ENCODE measurements around the gene LHX3. TPM values are rescaled to one million over a fixed set of nuclear protein-coding genes. Genes with fewer than 3 reads are reported as not detected.

Gene LHX3
- total and polyA plus RNA-seq, 2 of the 4 experiments (the other 2 are of a cell fraction) = not detected

DNA sequence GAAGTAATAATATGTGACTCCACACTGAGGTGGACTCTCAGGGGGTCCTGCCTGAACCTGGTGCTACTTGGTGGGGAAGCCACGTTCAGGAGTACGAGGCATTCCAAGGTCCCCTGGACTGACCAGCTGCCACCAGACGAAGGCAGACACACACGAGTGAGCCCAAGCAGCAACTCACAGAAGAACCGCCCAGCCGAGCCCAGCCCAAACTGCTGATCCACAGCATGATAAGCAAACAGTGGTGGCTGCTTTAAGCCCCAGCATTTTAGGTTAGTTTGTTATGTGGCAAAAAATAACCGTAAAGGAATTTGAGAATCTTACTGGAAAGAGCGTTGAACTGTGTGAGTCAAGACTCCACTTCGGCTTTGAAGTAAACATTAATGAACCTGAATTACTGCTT is 8.8 kb upstream of the LHX3 start:
- H4K8ac ChIP-seq (ENCODE audit: low read depth in 2 of 2, low read length in 2 of 2) = no peak overlapping the region
- BruUV-seq (replicated peaks) = no TSS peak
- no peak for DNase-seq
- H2BK15ac ChIP-seq (ENCODE audit: low read depth, low read length) = no peak overlapping the region
- H3K27me3 ChIP-seq (ENCODE audit: control insufficient read depth, insufficient read depth, low read length) = no peaks in the 10 kb centered on the region
- H3K56ac ChIP-seq (ENCODE audit: extremely low read depth, insufficient read depth, low read length) = no peak overlapping the region
- no peak overlapping the region for H3K4me2 ChIP-seq (ENCODE audit: low read depth, low read length)
- H4K20me1 ChIP-seq (ENCODE audit: insufficient read depth, low read length) = no peaks in the 10 kb centered on the region; the same call in 1 of the 2 replicates
- ATAC-seq (ENCODE audit: low read depth) = no peak
- H2BK5ac ChIP-seq (ENCODE audit: low read depth, low read length, poor library complexity, severe bottlenecking) = no peak overlapping the region
- H3K9me1 ChIP-seq (ENCODE audit: insufficient read depth, low read length) = no peaks in the 10 kb centered on the region
- no peak overlapping the region for H2BK20ac ChIP-seq (ENCODE audit: low read depth, low read length)
- H4K91ac ChIP-seq (ENCODE audit: insufficient read depth, low read depth, low read length) = no peak overlapping the region
- no peak overlapping the region for H2AK5ac ChIP-seq (ENCODE audit: low read depth, low read length)
- H4K5ac ChIP-seq (ENCODE audit: low read depth, low read length) = no peak overlapping the region
- no peak overlapping the region for H3K27ac ChIP-seq (ENCODE audit: insufficient read depth, low read length)
- H3K23ac ChIP-seq (ENCODE audit: low read depth, low read length) = no peak overlapping the region
- H3K36me3 ChIP-seq (ENCODE audit: control insufficient read depth, insufficient read depth, low read length) = peaks cover 16% of the 10 kb centered on the region
- no peak overlapping the region for H2AK9ac ChIP-seq (replicated peaks; ENCODE audit: low read depth, low read length, poor library complexity)
- 0 out of 2 replicates have a peak, but pooled peaks cover 3% of the 10 kb centered on the region for H3K9me3 ChIP-seq (ENCODE audit: control insufficient read depth, insufficient read depth, low read length)
- ChIA-PET POLR2A (ENCODE audit: unreplicated experiment) (no interaction called here), CTCF (no interaction called here)
- H2AFZ ChIP-seq (replicated peaks; ENCODE audit: low read length, poor library complexity) = no peak overlapping the region
- dilution Hi-C loops (cut with HindIII; ENCODE audit: low sequenced_read_pairs, unreplicated experiment) = no loop called here
- in situ Hi-C loops (cut with MboI; ENCODE audit: low sequenced_read_pairs) = no loop called here
- no peak overlapping the region for H3K18ac ChIP-seq (ENCODE audit: low read depth, low read length)
- 94% methylated on average over 6 of the region's 9 CpGs; no CpG with 5 or more reads in 1 of the 2 experiments for WGBS, 2 experiments (ENCODE audit: extremely low coverage in 2 of 2, insufficient read length in 1 of 2)
- H3K4me1 ChIP-seq (ENCODE audit: control insufficient read depth, insufficient read depth, low read length) = no peaks in the 10 kb centered on the region
- H3K4ac ChIP-seq (ENCODE audit: low read depth, low read length) = no peak overlapping the region
- no peak overlapping the region for H2BK120ac ChIP-seq (ENCODE audit: low read depth, low read length)
- H3K9ac ChIP-seq (ENCODE audit: low read depth, low read length) = no peak overlapping the region
- TF ChIP-seq SMC3 (IDR thresholded peaks at IDR 0.05; ENCODE audit: low read depth, low read length) (no peak), FOS (IDR thresholded peaks at IDR 0.05; ENCODE audit: low read depth, low read length) (no peak)
- no peaks in the 10 kb centered on the region for H3K79me1 ChIP-seq (ENCODE audit: low read depth in 1 of 2, low read length in 2 of 2)
- no peak overlapping the region for H3K14ac ChIP-seq (replicated peaks; ENCODE audit: low read depth, low read length)
- no peak overlapping the region for H3K4me3 ChIP-seq (ENCODE audit: insufficient read depth, low read depth, low read length)
- intact Hi-C loops (cut with micrococcal nuclease) = no loop called here

Data from IMR-90 (cell line).